Loucy (cell line): ENCODE measurements around the gene TSPAN33.

Experiments used
- H2AFZ ChIP-seq: fragments of 200-600 bp; sonication (generic); 2 replicates; pipeline ENCODE4 v1.6.0; 2016; ENCODE audit warnings: antibody characterized with exemption, mild to moderate bottlenecking, low read length, moderate library complexity
- H3F3A ChIP-seq: fragments of 200-600 bp; 2 replicates; pipeline ENCODE4 v1.6.0; 2016; ENCODE audit warnings: antibody characterized with exemption, low read depth, mild to moderate bottlenecking
- H3K27me3 ChIP-seq: fragments of 200-600 bp; sonication (generic); 2 replicates; pipeline ENCODE4 v1.6.1; 2014; ENCODE audit warnings: low read length, mild to moderate bottlenecking; ENCODE audit not compliant: insufficient read depth, poor library complexity, severe bottlenecking
- H3K36me3 ChIP-seq: fragments of 200-600 bp; sonication (generic); 2 replicates; pipeline ENCODE4 v1.6.1; 2016; ENCODE audit warnings: low read length; ENCODE audit not compliant: insufficient read depth
- H3K4me1 ChIP-seq: fragments of 200-600 bp; sonication (generic); 2 replicates; pipeline ENCODE4 v1.5.1; 2014; ENCODE audit warnings: low read length, mild to moderate bottlenecking; ENCODE audit not compliant: insufficient read depth, poor library complexity, severe bottlenecking
- H3K4me2 ChIP-seq: fragments of 200-600 bp; sonication (generic); 2 replicates; pipeline ENCODE4 v1.6.0; 2014; ENCODE audit warnings: antibody characterized with exemption, low read length, low read depth, mild to moderate bottlenecking; ENCODE audit not compliant: poor library complexity, severe bottlenecking
- H3K4me3 ChIP-seq: fragments of 200-600 bp; sonication (generic); 2 replicates; pipeline ENCODE4 v1.5.1; 2014; ENCODE audit warnings: low read length, mild to moderate bottlenecking, mixed read lengths; ENCODE audit not compliant: poor library complexity, severe bottlenecking
- H3K79me2 ChIP-seq: fragments of 200-600 bp; sonication (generic); 2 replicates; pipeline ENCODE4 v1.6.1; 2014; ENCODE audit warnings: low read length; ENCODE audit not compliant: insufficient read depth
- H3K9ac ChIP-seq: fragments of 200-600 bp; sonication (generic); 2 replicates; pipeline ENCODE4 v1.6.0; 2014; ENCODE audit warnings: mild to moderate bottlenecking, low read depth, low read length, moderate library complexity; ENCODE audit not compliant: poor library complexity, severe bottlenecking
- H3K9me2 ChIP-seq: fragments of 200-600 bp; sonication (generic); replicated peaks from 2 replicates; pipeline ENCODE4 v1.6.1; 2016; ENCODE audit warnings: low read depth, low read length, mixed read lengths
- H3K9me3 ChIP-seq: fragments of 200-600 bp; sonication (generic); 2 replicates; pipeline ENCODE4 v1.6.1; 2014; ENCODE audit warnings: mild to moderate bottlenecking, antibody characterized with exemption, low read length, low read depth; ENCODE audit not compliant: insufficient read depth
- H4K20me1 ChIP-seq: fragments of 200-600 bp; sonication (generic); 2 replicates; pipeline ENCODE4 v1.6.0; 2014; ENCODE audit warnings: antibody characterized with exemption, low read length, mild to moderate bottlenecking; ENCODE audit not compliant: insufficient read depth, poor library complexity, severe bottlenecking
- EZH2phosphoT487 ChIP-seq: fragments of 200-600 bp; IDR thresholded peaks from 2 replicates; pipeline ENCODE4 v1.6.1; 2018; ENCODE audit warnings: antibody characterized with exemption, mild to moderate bottlenecking, moderate library complexity, borderline replicate concordance
- TF ChIP-seq, protein P1 (sequence below): fragments of 200-600 bp; sonication (generic); conservative IDR thresholded peaks from 2 replicates; pipeline ENCODE4 v1.5.1; 2014; ENCODE audit warnings: mild to moderate bottlenecking, antibody characterized with exemption, low read length

TSPAN33 gene

DNA sequence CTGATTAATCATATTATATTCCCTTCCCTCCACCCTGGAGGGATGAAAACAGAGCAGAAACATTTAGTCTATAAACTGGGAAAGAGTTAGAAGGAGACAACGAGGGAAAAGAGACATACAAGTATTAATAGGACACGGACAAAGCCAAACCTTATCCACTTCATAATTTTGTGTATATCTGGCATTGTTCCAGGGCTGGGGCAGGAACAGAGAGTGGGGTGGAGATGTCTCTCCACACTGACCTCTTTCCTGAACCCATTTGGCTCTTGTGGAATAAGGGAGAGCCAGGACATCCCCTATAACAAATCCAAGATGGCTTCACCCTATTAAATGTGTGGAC is 43.7 kb upstream of the TSPAN33 start:
- Histone ChIP-seq H3K79me2 (no peaks in the 10 kb centered on the region), H3K4me2 (no peak overlapping the region), H4K20me1 (no peaks in the 10 kb centered on the region), H2AFZ (no peak overlapping the region), H3K4me3 (no peak overlapping the region), H3K9me2 (no peaks in the 10 kb centered on the region), H3K4me1 (no peaks in the 10 kb centered on the region), H3K27me3 (no peaks in the 10 kb centered on the region), H3F3A (no peaks in the 10 kb centered on the region), H3K9me3 (no peaks in the 10 kb centered on the region), H3K9ac (no peak overlapping the region), H3K36me3 (no peaks in the 10 kb centered on the region)
- TF ChIP-seq EZH2phosphoT487, result no peak
- TF ChIP-seq, protein P1, sequence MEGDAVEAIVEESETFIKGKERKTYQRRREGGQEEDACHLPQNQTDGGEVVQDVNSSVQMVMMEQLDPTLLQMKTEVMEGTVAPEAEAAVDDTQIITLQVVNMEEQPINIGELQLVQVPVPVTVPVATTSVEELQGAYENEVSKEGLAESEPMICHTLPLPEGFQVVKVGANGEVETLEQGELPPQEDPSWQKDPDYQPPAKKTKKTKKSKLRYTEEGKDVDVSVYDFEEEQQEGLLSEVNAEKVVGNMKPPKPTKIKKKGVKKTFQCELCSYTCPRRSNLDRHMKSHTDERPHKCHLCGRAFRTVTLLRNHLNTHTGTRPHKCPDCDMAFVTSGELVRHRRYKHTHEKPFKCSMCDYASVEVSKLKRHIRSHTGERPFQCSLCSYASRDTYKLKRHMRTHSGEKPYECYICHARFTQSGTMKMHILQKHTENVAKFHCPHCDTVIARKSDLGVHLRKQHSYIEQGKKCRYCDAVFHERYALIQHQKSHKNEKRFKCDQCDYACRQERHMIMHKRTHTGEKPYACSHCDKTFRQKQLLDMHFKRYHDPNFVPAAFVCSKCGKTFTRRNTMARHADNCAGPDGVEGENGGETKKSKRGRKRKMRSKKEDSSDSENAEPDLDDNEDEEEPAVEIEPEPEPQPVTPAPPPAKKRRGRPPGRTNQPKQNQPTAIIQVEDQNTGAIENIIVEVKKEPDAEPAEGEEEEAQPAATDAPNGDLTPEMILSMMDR, result no peak

DNA sequence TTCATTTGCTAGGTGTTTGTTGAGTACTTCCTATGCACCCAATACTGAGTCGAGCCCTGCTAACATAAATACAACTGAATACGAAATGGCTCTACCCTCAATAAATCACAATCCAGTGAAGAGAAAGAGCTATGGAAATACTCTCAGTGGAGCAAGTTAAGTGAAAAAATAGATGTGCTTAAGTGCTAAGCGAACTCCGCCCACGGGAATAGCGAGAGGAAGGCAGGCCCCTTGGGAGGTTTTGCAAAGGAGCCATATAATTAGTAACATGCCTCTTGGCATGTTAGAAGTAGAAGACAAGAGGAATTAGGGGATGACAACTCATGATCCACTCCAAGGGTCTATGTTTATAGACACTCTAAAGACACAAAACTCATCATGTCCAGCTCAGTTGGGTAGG is 42.8 kb upstream of the TSPAN33 start:
- H3K9me3 ChIP-seq, result no peaks in the 10 kb centered on the region
- H3K9ac ChIP-seq, result no peak overlapping the region
- H3K27me3 ChIP-seq, result no peaks in the 10 kb centered on the region
- no peak overlapping the region for H2AFZ ChIP-seq
- no peaks in the 10 kb centered on the region for H3K4me1 ChIP-seq
- no peak overlapping the region for H3K4me2 ChIP-seq
- no peaks in the 10 kb centered on the region for H4K20me1 ChIP-seq
- H3F3A ChIP-seq, result no peaks in the 10 kb centered on the region
- no peaks in the 10 kb centered on the region for H3K36me3 ChIP-seq
- no peaks in the 10 kb centered on the region for H3K79me2 ChIP-seq
- no peak overlapping the region for H3K4me3 ChIP-seq
- TF ChIP-seq EZH2phosphoT487, result no peak
- TF ChIP-seq, protein P1, result no peak
- H3K9me2 ChIP-seq, result no peaks in the 10 kb centered on the region

DNA sequence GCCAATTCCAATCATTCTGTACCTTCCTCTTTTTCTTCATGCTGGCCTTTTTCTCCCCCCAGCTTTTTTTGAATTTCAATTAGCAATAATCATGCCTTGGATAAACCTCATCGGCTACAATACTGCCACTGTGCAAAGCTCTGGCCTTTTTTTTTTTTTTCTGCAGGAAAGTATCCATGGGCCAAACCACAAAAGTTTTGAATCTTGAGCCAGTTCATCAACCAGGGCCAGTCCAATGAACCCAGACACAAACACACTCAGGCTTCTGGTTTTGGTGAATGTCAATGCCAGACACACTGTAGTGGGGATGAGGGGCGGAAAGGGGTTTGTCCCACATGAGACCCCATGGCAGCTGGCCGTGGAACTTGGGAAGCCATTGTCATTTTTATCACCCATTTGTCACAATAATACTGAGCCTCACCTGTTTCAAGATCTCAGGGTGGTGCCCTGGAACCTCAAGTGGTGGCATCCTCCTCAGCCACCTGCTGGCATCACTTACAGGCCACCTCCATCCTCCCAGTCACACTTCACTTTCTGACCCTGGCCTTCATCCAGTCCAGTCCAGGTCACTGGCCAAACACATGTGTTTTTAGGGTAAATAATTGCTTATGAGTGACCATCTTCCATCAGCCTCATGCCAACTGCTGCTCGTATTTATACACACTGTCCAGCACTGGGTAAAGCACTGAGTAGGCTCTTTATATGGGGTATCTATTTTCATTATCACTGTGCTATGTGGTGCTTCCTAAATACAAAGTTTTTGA is 40.8 kb upstream of the TSPAN33 start:
- H3K4me1 ChIP-seq, result no peaks in the 10 kb centered on the region
- no peak overlapping the region for H3K4me2 ChIP-seq
- H3K9me2 ChIP-seq, result no peaks in the 10 kb centered on the region
- H3F3A ChIP-seq, result no peaks in the 10 kb centered on the region
- H3K36me3 ChIP-seq, result no peaks in the 10 kb centered on the region
- no peaks in the 10 kb centered on the region for H4K20me1 ChIP-seq
- no peak overlapping the region for H3K9ac ChIP-seq
- no peaks in the 10 kb centered on the region for H3K9me3 ChIP-seq
- H2AFZ ChIP-seq, result no peak overlapping the region
- no peak overlapping the region for H3K4me3 ChIP-seq
- TF ChIP-seq, protein P1, result no peak
- TF ChIP-seq EZH2phosphoT487, result no peak
- no peaks in the 10 kb centered on the region for H3K79me2 ChIP-seq
- H3K27me3 ChIP-seq, result no peaks in the 10 kb centered on the region
